NCI-H345 treated with DMSO at 0.1 percent for 48 hours (cell line): ENCODE measurements around the gene OR1I1.
"Not testable (repeated sequence)": the region's sequence is repeated elsewhere in the genome, so short reads cannot be mapped to it uniquely, and the experiment has no call there.

Source experiments
- DNase-seq: peaks from one replicate; lab custom pipeline; 2025; ENCODE audit not compliant: unreplicated experiment; lab: John Stamatoyannopoulos, UW

The OR1I1 gene, protein sequence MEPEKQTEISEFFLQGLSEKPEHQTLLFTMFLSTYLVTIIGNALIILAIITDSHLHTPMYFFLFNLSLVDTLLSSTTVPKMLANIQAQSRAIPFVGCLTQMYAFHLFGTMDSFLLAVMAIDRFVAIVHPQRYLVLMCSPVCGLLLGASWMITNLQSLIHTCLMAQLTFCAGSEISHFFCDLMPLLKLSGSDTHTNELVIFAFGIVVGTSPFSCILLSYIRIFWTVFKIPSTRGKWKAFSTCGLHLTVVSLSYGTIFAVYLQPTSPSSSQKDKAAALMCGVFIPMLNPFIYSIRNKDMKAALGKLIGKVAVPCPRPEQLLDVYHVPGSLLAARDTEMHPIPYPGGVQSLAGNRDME

DNA sequence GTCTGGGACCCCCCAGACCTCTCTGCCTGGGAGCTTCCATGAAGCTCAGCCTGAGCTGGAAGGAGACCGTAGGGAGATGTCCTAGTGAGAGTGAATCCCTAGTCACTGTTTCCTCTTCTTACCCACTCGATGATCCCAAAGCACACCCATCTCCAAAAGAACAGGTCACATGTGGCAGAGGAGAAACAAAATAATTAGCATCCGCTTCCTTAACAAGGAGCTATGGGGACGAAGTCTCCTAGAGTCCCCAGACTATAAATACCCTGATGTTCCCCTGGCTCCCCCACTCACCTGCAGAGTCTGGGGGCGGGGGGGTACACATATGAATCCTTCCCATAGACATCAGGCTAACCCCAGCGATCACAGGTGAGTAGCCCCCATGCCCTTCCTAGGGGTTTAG, at the start of gene OR1I1:
Gene OR1I1, plus strand, starts transcription at position 301 of the 400 bp plus-strand sequence. CDS start 4,855 bp downstream, outside the sequence.
- DNase-seq = no peak

DNA sequence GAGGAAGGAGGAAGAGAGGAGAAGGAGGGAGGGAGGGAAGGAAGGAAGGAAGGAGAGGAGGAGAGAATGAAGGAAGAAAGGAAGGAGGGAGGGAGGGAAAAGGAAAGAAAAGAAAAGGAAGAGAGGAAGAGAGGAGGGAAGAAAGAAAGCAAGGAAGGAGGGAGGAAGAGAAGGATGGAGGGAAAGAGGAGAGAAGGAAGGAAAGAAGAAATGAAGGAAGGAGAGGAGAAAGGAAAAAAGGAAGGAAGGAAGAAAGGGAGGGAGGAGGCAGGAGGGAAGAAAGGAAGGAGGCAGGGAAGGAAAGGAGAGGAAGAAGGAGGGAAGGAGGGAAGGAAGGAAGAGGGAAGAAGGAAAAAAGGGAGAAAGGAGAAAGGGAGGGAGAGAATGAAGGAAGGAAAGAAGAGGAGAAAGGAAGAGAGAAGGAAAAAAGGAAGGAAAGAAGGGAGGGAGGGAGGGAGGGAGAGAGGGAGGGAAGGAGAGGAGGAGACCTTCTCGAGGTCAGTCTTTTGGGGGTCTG, 46.2 kb upstream of the OR1I1 start:
- DNase-seq = no peak

GRCh38 chr19:15037586-15037985, 44.4 kb upstream of the OR1I1 start:
- no peak for DNase-seq

DNA sequence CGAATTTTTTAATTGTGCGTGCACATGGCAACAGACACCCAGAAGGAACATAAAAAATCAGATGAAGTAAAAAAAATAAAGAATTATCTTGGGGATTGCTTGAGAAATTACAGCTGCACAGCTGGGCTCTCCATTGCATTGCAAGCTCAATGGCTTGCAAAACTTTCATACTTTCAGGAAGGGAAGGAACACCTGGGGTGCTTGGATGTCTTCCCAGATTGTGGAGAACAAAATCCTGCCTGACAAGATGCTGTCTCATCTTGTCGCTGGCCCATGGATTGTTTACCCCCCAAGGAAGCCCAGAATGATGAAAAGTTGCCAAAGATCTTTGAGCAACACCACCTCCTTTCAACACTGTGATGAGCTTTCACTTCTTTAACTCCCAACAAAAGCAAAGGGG, 43.7 kb upstream of the OR1I1 start:
- DNase-seq = no peak

DNA sequence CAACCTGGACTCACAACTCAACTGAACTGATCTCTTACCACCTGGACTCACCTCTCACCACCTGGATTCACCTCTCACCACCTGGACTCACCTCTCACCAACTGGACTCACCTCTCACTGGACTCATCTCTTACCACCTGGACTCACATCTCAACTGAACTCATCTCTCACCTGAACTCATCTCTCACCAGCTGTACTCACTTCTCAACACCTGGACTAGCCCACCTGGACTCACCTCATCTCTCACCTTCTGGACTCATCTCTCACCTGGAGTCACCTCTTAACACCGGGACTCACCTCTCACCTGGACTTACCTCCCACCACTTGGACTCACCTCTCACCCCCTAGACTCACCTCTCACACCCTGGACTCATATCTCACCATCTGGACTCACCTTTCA, 40.0 kb upstream of the OR1I1 start:
- no peak for DNase-seq

GRCh38 chr19:15042826-15043225, 39.2 kb upstream of the OR1I1 start:
- no peak for DNase-seq

DNA sequence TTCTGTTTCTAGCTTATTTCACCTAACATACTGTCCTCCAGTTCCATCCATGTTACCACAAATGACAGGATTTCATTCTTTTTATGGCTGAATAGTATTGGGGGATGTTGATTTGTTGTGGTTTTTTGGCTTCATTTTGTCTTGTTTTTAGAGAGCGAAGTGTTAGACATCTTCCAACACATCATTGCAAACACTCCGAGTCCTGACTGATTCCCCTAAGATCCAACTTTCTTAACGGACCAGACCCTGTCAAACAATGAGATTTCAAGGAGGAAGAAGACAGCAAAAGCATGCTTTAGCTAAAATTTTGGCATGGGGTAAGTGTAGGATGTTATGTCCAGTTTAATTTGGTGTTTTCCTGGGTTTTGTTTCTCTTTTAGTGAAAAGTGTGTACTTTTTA, 36.5 kb upstream of the OR1I1 start:
- no peak for DNase-seq

- DNase-seq = no peak
These were observed 34.3 kb upstream of the OR1I1 start for GRCh38 chr19:15047680-15048079.

DNA sequence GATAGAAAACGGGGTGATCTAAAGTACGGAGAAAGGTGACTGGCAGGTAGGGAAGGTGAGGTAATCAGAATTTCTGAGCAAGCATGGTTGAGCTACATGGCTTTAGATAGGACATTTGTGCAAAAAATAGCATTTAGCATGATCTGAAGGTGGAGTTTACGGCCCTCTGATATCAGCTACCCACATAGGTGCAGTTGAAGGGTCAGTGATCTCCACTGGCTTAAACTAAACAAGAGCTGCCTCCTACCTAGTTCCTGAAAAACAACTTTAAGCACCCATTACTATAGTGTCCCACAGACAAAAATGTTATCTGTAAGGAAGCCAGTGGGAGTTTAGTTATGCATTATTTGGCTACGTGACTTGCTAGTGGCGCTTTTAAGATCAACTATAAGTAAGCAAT, 33.9 kb upstream of the OR1I1 start:
- no peak for DNase-seq

- DNase-seq = no peak
These were observed 33.0 kb upstream of the OR1I1 start, which contains the start of gene CASP14 for GRCh38 chr19:15048885-15049541. Gene CASP14 (plus strand): TSS chr19:15049480. CDS start chr19:15052252, 2,772 bp downstream.

- DNase-seq = no peak
These were observed 31.4 kb upstream of the OR1I1 start for GRCh38 chr19:15050639-15051038.

- no peak for DNase-seq
These were observed 20.0 kb upstream of the OR1I1 start for GRCh38 chr19:15062036-15062435.

DNA sequence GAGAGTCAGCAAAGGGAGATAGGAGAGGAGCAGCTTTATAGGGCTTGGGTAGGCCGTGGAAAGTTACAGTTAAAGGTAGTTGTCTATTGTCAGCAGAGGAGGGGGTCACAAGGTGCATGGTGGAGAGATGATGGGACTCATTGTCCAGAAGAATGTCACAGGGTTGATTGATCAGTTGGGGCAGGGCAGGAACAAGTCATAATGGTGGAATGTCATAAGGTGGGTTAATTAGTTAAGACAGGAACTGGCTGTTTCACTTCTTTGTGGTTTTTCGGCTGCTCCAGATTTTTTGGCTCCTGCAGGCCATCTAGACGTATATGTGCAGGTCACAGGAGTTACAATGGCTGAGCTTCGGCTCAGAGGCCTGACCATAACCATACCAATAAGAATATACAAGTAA, 11.6 kb upstream of the OR1I1 start:
- not testable (repeated sequence) for DNase-seq

DNA sequence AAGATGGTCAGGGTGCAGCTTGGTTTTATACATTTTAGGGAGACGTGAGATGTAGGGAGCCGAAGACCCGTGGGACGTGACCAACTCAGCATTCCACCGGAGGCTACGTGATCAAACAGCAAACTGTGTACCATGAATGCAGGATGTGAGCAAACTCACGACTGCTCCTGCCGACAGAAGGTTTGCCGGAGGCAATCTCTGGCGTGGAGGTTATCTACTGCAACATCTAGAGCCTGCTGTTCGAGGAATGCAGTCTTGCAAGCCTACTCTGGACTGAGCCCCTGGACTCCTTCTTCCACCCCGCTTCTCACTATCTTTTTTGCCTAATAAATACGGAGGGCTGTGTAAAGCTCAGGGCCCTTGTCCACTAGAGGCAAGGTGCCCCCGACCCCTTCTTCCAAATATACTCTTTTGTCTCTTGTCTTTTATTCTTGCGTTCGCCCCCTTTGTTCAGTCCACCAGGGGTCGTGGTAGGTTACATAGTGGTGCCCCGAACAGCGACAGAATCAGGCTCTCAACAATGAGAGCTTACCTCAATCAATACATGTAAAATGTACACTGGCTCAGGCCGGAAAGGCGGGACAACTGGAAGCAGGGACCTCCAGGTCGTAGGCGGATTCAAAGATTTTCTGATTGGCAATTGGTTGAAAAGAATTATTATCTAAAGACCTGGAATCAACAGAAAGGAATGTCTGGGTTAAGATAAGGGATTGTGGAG, 8.9 kb upstream of the OR1I1 start:
- no peak for DNase-seq

- DNase-seq = no peak
These were observed 7.6 kb upstream of the OR1I1 start for GRCh38 chr19:15074371-15074770.

DNA sequence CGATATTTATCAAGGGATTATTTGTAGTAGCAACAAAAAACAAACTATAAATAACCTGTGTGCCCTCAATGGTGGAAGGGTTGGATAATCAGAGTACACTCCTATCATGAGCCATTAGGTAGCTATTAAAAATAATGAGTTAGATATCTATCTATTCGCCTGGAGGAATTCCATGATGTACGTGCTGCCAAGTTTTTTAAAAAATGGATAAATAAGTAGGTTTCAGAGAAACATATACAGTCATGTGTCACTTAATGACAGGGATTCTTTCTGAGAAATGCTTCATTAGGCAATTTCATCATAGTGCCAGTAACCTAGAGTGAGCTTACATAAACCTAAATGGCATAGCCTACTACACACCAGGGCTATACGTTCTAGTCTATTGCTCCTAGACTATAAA, 6.2 kb upstream of the OR1I1 start:
- DNase-seq = no peak

- not testable (repeated sequence) for DNase-seq
These were observed 2.0 kb upstream of the OR1I1 start for GRCh38 chr19:15080002-15080401.

GRCh38 chr19:15087182-15087581, 5.2 kb downstream of the OR1I1 start:
- DNase-seq = no peak

DNA sequence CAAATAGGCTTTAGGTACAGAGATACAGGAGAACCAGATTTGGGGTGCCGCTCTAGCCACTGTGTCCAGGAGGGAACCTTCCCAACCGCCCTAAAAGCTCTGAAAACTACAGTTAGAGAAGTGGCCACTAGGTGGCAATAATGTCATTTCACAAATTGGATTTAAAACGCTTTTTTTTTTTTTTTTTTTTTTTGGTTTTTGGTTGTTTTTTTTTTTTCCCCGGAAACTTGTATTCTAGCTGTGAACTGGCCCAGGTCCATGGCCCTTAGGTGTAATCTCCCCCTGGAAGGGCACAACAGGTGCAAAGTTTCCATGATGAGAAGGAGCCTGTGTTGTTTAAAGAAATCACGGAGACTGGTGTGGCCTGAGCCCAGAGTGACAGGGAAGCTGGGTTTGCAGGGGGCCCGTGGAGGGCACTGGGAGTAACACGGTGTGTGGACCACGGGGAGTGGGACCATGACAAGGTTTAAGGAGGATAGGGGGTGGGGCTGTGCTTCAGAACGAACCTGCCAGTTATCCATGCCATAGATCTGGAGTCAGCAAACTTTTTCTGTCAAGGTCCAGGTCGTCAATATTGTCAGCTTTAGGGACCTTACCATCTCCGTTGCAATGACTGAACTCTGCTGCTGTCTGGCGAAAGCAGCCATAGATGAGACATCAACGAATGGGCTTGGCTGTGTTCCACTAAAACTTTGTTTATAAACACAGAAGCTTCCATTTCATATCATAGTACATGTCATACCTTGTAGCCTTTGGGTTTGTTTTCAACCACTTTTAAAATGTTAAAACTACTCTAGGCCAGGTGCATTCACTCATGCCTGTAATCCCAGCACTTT, 10.1 kb downstream of the OR1I1 start:
- peak; percentile 5 for DNase-seq

- no peak for DNase-seq
These were observed 11.0 kb downstream of the OR1I1 start for GRCh38 chr19:15093001-15093400.

DNA sequence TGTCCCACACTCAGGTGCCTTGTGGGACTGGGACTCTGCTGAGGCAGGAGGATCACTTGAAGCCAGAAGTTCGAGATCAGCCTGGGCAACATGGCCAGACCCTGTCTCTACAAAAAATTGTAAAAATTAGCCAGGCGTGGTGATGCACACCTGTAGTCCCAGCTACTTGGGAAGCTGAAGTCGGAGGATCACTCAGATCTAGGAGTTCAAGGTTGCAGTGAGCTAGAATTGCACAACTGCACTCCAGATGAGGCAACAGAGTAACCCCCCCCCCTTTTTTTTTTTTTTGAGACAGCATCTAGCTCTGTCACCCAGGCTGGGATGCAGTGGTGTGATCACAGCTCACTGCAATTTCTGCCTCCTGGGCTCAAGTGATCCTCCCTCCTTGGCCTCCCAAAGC, 14.2 kb downstream of the OR1I1 start:
- DNase-seq = no peak
